MCF 10A (cell line): Measurements from ENCODE around the gene ARL6IP5. TPM values are rescaled to one million over a fixed set of nuclear protein-coding genes. Genes with fewer than 3 reads are reported as not detected.

Experiments used
- BruUV-seq: library from RNA; stranded (reverse); fragments of 400-500 nt; replicated peaks from 2 replicates; lab custom pipeline; 2021; lab: Mats Ljungman, UMichigan
- CTCF ChIA-PET: fragments of 300-600 bp; sonication (Branson Sonifier 250); formaldehyde crosslinking; extraction: SDS; loops from one replicate; lab custom pipeline; 2021; ENCODE audit warnings: antibody characterized with exemption, inconsistent platforms; lab: Yijun Ruan, JAX
- POLR2A ChIA-PET: fragments of 300-600, 350-650 bp; sonication (Branson Sonifier 250); formaldehyde crosslinking; extraction: SDS; loops from one replicate; lab custom pipeline; 2020; ENCODE audit warnings: antibody characterized with exemption, inconsistent platforms; lab: Yijun Ruan, JAX
- DNase-seq: peaks from one replicate; pipeline ENCODE4 v3.0.0-alpha.2; 2018; ENCODE audit not compliant: unreplicated experiment
- H3K27ac Mint-ChIP-seq: one replicate; pipeline ENCODE4 v1.8.0; 2022; ENCODE audit warnings: mild to moderate bottlenecking, low read depth, mixed read lengths; ENCODE audit not compliant: unreplicated experiment
- H3K27me3 Mint-ChIP-seq: one replicate; pipeline ENCODE4 v1.8.0; 2022; ENCODE audit warnings: mixed read lengths; ENCODE audit not compliant: insufficient read depth, unreplicated experiment
- H3K36me3 Mint-ChIP-seq: one replicate; pipeline ENCODE4 v1.8.0; 2022; ENCODE audit warnings: mild to moderate bottlenecking, moderate library complexity, mixed read lengths; ENCODE audit not compliant: insufficient read depth, unreplicated experiment
- H3K4me1 Mint-ChIP-seq: one replicate; pipeline ENCODE4 v1.8.0; 2022; ENCODE audit warnings: mixed read lengths; ENCODE audit not compliant: insufficient read depth, unreplicated experiment
- H3K4me3 Mint-ChIP-seq: one replicate; pipeline ENCODE4 v1.8.0; 2022; ENCODE audit warnings: mild to moderate bottlenecking, moderate library complexity, mixed read lengths; ENCODE audit not compliant: unreplicated experiment
- H3K9me3 Mint-ChIP-seq: one replicate; pipeline ENCODE4 v1.8.0; 2022; ENCODE audit warnings: mixed read lengths; ENCODE audit not compliant: unreplicated experiment
- intact Hi-C: fragments of 100-400 bp; cut with micrococcal nuclease; formaldehyde crosslinking; loops from 2 replicates; pipeline ENCODE4 v1.14.1; 2022
- total RNA-seq: library from RNA; stranded (reverse); gene quantifications from 2 replicates; pipeline ENCODE4 v1.2.3, GENCODE V29; 2022
- TF ChIP-seq, protein P1 (sequence below): fragments of 200-600 bp; IDR thresholded peaks from one replicate; pipeline ENCODE4 v1.8.0; 2022; ENCODE audit warnings: antibody characterized with exemption, mild to moderate bottlenecking; ENCODE audit not compliant: unreplicated experiment

Gene ARL6IP5
- total RNA-seq, 1 experiment from 2014 or later: 50.0 TPM

DNA sequence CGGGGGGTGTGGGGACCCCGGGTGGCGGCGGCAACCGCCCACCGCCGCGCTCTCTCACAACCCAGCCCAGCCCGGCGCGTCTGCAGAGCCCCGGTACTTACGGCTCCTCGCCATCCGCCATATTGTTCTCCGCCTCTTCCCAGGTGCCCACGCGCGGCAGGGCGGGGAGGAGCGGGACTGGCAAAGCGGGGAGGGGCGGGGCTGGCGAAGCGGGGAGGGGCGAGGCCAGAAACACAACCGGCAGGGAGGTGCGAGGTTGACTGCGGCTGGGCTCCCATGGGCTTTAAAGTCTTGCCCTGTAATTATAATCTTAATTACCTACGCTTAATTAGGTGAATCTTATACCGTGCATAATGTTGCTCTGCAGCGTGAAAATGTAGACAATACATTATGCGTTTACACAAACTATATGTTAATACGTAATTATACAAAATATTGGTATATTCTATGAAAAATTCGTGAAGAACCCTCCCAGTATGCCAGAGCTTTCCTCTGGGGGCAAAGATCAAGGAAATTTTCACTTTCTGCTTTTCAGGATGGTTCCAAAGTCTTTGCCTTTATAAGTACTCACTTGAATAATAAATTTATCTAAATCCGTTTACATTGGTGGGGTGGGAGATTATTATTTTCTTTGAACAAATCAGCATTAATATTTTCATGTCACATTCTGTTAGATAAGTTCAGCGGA, 4.4 kb upstream of the ARL6IP5 start, which contains the start of gene UBA3:
TSS of gene UBA3 (minus strand) at position 133 of the 688 bp plus-strand sequence. CDS start at position 121, 12 bp downstream.
- peaks cover 39% of the 10 kb centered on the region for H3K4me1 Mint-ChIP-seq
- ChIA-PET CTCF (interaction anchor here (0.7 to 1.9 kb wide), 4 partner anchors 9 to 226 kb away, joined by 3 to 7 read pairs (median 4); no protein-coding TSS in a partner anchor), POLR2A (interaction anchor here (0.7 to 18.0 kb wide), 6 partner anchors 8 to 66 kb away, joined by 3 to 371 read pairs (median 34); partner anchors contain the start of genes EOGT and TMF1)
- peak; percentile 89 for DNase-seq
- intact Hi-C loops: loop anchor here (5.0 kb wide), 1 partner anchor 122 kb away; no protein-coding TSS in a partner anchor
- TF ChIP-seq, protein P1, sequence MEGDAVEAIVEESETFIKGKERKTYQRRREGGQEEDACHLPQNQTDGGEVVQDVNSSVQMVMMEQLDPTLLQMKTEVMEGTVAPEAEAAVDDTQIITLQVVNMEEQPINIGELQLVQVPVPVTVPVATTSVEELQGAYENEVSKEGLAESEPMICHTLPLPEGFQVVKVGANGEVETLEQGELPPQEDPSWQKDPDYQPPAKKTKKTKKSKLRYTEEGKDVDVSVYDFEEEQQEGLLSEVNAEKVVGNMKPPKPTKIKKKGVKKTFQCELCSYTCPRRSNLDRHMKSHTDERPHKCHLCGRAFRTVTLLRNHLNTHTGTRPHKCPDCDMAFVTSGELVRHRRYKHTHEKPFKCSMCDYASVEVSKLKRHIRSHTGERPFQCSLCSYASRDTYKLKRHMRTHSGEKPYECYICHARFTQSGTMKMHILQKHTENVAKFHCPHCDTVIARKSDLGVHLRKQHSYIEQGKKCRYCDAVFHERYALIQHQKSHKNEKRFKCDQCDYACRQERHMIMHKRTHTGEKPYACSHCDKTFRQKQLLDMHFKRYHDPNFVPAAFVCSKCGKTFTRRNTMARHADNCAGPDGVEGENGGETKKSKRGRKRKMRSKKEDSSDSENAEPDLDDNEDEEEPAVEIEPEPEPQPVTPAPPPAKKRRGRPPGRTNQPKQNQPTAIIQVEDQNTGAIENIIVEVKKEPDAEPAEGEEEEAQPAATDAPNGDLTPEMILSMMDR: no peak
- H3K27me3 Mint-ChIP-seq: no peaks in the 10 kb centered on the region
- no TSS peak for BruUV-seq
- H3K27ac Mint-ChIP-seq: peak within 1 kb of the TSS; percentile 85
- H3K36me3 Mint-ChIP-seq: peaks cover 9% of the 10 kb centered on the region
- H3K9me3 Mint-ChIP-seq: no peaks in the 10 kb centered on the region
- H3K4me3 Mint-ChIP-seq: peak within 1 kb of the TSS; percentile 82

DNA sequence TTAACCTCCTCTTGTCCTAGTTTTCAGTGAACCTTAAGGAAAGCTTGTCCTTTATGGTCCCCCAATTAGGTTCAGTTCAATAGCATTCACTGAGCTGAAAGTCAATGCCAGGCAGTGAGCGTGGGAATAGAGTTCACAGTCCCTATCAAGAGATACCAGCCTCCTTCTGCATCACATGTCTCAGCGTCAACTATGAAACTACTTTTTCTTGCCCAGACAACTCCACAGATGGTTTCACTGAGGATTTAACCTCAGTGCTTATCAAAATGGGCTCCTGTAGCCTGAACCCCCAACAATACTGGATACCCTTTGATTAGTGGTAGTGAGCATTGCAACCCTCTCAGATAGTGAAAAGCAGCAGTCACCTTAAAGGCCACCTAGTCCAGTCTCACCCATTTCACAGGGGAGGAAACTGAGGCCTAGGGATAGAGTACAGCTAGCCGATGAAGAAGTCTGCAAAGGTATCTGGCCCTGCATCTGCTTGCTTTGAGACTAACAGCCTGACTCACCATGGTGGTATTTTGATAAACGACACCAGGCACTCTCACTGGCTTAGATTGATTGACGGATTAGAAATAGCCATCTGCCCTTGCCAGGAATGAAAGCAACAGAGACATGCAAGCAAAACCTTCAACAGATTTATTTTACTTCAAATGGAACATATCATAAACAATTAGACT, 3.0 kb upstream of the ARL6IP5 start:
- POLR2A ChIA-PET: interaction anchor here (0.6 to 18.0 kb wide), 8 partner anchors 7 to 131 kb away, joined by 3 to 371 read pairs (median 14); partner anchors contain the start of genes EOGT and TMF1
- H3K4me1 Mint-ChIP-seq: peaks cover 39% of the 10 kb centered on the region
- BruUV-seq: no TSS peak

GRCh38 chr3:69082361-69082760, 2.4 kb upstream of the ARL6IP5 start:
- Mint-ChIP-seq H3K4me3 (peak overlapping the region; percentile 46), H3K9me3 (no peaks in the 10 kb centered on the region), H3K27ac (peak overlapping the region; percentile 85), H3K27me3 (no peaks in the 10 kb centered on the region), H3K36me3 (peaks cover 5% of the 10 kb centered on the region), H3K4me1 (peaks cover 39% of the 10 kb centered on the region)
- TF ChIP-seq, protein P1: no peak
- POLR2A ChIA-PET: interaction anchor here (0.6 to 18.0 kb wide), 8 partner anchors 6 to 698 kb away, joined by 3 to 371 read pairs (median 4); partner anchors contain the start of genes EOGT and TMF1
- DNase-seq: no peak
- CTCF ChIA-PET: interaction anchor here (0.5 to 1.7 kb wide), 2 partner anchors 69 to 580 kb away, joined by 3 to 5 read pairs; partner anchors contain the start of gene EOGT
- no TSS peak for BruUV-seq
- intact Hi-C loops: loop anchor here (5.0 kb wide), 1 partner anchor 120 kb away; no protein-coding TSS in a partner anchor

More for the DNA sequence above, 3.0 kb upstream of the ARL6IP5 start:
- Mint-ChIP-seq H3K9me3 (no peaks in the 10 kb centered on the region), H3K27me3 (no peaks in the 10 kb centered on the region), H3K36me3 (peaks cover 7% of the 10 kb centered on the region), H3K4me3 (peak overlapping the region; percentile 6), H3K27ac (peak overlapping the region; percentile 85)
- peak; percentile 70 for DNase-seq
- CTCF ChIA-PET: interaction anchor here (0.6 to 1.7 kb wide), 3 partner anchors 69 to 1458 kb away, joined by 3 to 5 read pairs (median 3); partner anchors contain the start of gene EOGT
- intact Hi-C loops: loop anchor here (5.0 kb wide), 1 partner anchor 121 kb away; no protein-coding TSS in a partner anchor
- TF ChIP-seq, protein P1: no peak
